MCF 10A (cell line): ENCODE measurements around the gene SMAD3. TPM values are rescaled to one million over a fixed set of nuclear protein-coding genes. Genes with fewer than 3 reads are reported as not detected.

Experiments used
- BruUV-seq: library from RNA; stranded (reverse); fragments of 400-500 nt; replicated peaks from 2 replicates; lab custom pipeline; 2021; lab: Mats Ljungman, UMichigan
- CTCF ChIA-PET: fragments of 300-600 bp; sonication (Branson Sonifier 250); formaldehyde crosslinking; extraction: SDS; loops from one replicate; lab custom pipeline; 2021; ENCODE audit warnings: antibody characterized with exemption, inconsistent platforms; lab: Yijun Ruan, JAX
- POLR2A ChIA-PET: fragments of 300-600, 350-650 bp; sonication (Branson Sonifier 250); formaldehyde crosslinking; extraction: SDS; loops from one replicate; lab custom pipeline; 2020; ENCODE audit warnings: antibody characterized with exemption, inconsistent platforms; lab: Yijun Ruan, JAX
- DNase-seq: peaks from one replicate; pipeline ENCODE4 v3.0.0-alpha.2; 2018; ENCODE audit not compliant: unreplicated experiment
- H3K27ac Mint-ChIP-seq: one replicate; pipeline ENCODE4 v1.8.0; 2022; ENCODE audit warnings: mild to moderate bottlenecking, low read depth, mixed read lengths; ENCODE audit not compliant: unreplicated experiment
- H3K27me3 Mint-ChIP-seq: one replicate; pipeline ENCODE4 v1.8.0; 2022; ENCODE audit warnings: mixed read lengths; ENCODE audit not compliant: insufficient read depth, unreplicated experiment
- H3K36me3 Mint-ChIP-seq: one replicate; pipeline ENCODE4 v1.8.0; 2022; ENCODE audit warnings: mild to moderate bottlenecking, moderate library complexity, mixed read lengths; ENCODE audit not compliant: insufficient read depth, unreplicated experiment
- H3K4me1 Mint-ChIP-seq: one replicate; pipeline ENCODE4 v1.8.0; 2022; ENCODE audit warnings: mixed read lengths; ENCODE audit not compliant: insufficient read depth, unreplicated experiment
- H3K4me3 Mint-ChIP-seq: one replicate; pipeline ENCODE4 v1.8.0; 2022; ENCODE audit warnings: mild to moderate bottlenecking, moderate library complexity, mixed read lengths; ENCODE audit not compliant: unreplicated experiment
- H3K9me3 Mint-ChIP-seq: one replicate; pipeline ENCODE4 v1.8.0; 2022; ENCODE audit warnings: mixed read lengths; ENCODE audit not compliant: unreplicated experiment
- CTCF ChIP-seq: fragments of 200-600 bp; IDR thresholded peaks from one replicate; pipeline ENCODE4 v1.8.0; 2022; ENCODE audit warnings: antibody characterized with exemption, mild to moderate bottlenecking; ENCODE audit not compliant: unreplicated experiment
- intact Hi-C: fragments of 100-400 bp; cut with micrococcal nuclease; formaldehyde crosslinking; loops from 2 replicates; pipeline ENCODE4 v1.14.1; 2022
- total RNA-seq: library from RNA; stranded (reverse); gene quantifications from 2 replicates; pipeline ENCODE4 v1.2.3, GENCODE V29; 2022

SMAD3 gene
- total RNA-seq, 1 experiment from 2014 or later: 19.9 TPM

GRCh38 chr15:67080118-67080899, 14.9 kb downstream of the SMAD3 start:
- H3K4me3 Mint-ChIP-seq: no peak overlapping the region
- DNase-seq: no peak
- H3K27me3 Mint-ChIP-seq: no peaks in the 10 kb centered on the region
- BruUV-seq: no TSS peak
- H3K36me3 Mint-ChIP-seq: peaks cover 4% of the 10 kb centered on the region
- peak overlapping the region; percentile 70 for H3K27ac Mint-ChIP-seq
- ChIA-PET POLR2A (interaction anchor here (1.0 kb wide), 2 partner anchors 10 to 96 kb away, joined by 3 read pairs; no protein-coding TSS in a partner anchor), CTCF (no interaction called here)
- peaks cover 43% of the 10 kb centered on the region for H3K4me1 Mint-ChIP-seq
- no peak for TF ChIP-seq CTCF
- H3K9me3 Mint-ChIP-seq: no peaks in the 10 kb centered on the region
- intact Hi-C loops: no loop called here

- Mint-ChIP-seq H3K27me3 (no peaks in the 10 kb centered on the region), H3K27ac (peak overlapping the region; percentile 70), H3K36me3 (peaks cover 4% of the 10 kb centered on the region), H3K4me3 (no peak overlapping the region), H3K9me3 (no peaks in the 10 kb centered on the region), H3K4me1 (peaks cover 45% of the 10 kb centered on the region)
- TF ChIP-seq CTCF: no peak
- ChIA-PET CTCF (interaction anchor here (1.0 to 1.1 kb wide), 2 partner anchors 9 to 26 kb away, joined by 3 to 4 read pairs; no protein-coding TSS in a partner anchor), POLR2A (interaction anchor here (0.7 to 1.6 kb wide), 3 partner anchors 9 to 63 kb away, joined by 3 read pairs; no protein-coding TSS in a partner anchor)
- DNase-seq: no peak
- intact Hi-C loops: no loop called here
- no TSS peak for BruUV-seq
These were observed 15.6 kb downstream of the SMAD3 start for GRCh38 chr15:67080900-67081431.

GRCh38 chr15:67082007-67082536, 16.7 kb downstream of the SMAD3 start:
- H3K27me3 Mint-ChIP-seq: no peaks in the 10 kb centered on the region
- intact Hi-C loops: no loop called here
- no peak for DNase-seq
- no TSS peak for BruUV-seq
- no peak overlapping the region for H3K27ac Mint-ChIP-seq
- peaks cover 46% of the 10 kb centered on the region for H3K4me1 Mint-ChIP-seq
- no peak for TF ChIP-seq CTCF
- no peaks in the 10 kb centered on the region for H3K9me3 Mint-ChIP-seq
- H3K36me3 Mint-ChIP-seq: peaks cover 4% of the 10 kb centered on the region
- H3K4me3 Mint-ChIP-seq: no peak overlapping the region
- ChIA-PET CTCF (interaction anchor here (1.0 to 1.1 kb wide), 2 partner anchors 8 to 25 kb away, joined by 3 to 4 read pairs; no protein-coding TSS in a partner anchor), POLR2A (interaction anchor here (1.2 to 1.6 kb wide), 2 partner anchors 10 to 13 kb away, joined by 3 read pairs; no protein-coding TSS in a partner anchor)
